ENCODE measurements around the gene HSF2.

DNA sequence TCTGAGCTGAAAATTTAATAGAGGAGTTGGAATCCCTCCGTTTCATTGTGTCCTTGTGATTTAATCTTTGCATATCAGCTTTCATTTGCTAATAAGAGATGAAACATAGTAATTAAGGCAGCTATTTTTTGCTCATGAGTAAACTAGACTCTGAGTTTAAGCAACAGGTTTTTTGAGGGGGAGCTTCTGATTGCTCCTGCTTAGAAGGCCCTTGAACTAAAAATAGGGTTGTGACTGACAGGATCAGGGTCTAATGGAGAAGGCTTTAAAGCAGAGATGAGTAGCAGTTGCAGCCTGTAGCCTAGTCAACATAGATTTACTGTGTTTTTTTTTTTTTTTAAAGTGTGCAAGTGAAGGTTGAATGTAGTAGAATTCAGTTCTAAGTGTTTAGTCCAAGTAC, 17.4 kb downstream of the HSF2 start:
- no peak for TF ChIP-seq POLR2A (IDR thresholded peaks at IDR 0.05)
- TF ChIP-seq, protein P1, sequence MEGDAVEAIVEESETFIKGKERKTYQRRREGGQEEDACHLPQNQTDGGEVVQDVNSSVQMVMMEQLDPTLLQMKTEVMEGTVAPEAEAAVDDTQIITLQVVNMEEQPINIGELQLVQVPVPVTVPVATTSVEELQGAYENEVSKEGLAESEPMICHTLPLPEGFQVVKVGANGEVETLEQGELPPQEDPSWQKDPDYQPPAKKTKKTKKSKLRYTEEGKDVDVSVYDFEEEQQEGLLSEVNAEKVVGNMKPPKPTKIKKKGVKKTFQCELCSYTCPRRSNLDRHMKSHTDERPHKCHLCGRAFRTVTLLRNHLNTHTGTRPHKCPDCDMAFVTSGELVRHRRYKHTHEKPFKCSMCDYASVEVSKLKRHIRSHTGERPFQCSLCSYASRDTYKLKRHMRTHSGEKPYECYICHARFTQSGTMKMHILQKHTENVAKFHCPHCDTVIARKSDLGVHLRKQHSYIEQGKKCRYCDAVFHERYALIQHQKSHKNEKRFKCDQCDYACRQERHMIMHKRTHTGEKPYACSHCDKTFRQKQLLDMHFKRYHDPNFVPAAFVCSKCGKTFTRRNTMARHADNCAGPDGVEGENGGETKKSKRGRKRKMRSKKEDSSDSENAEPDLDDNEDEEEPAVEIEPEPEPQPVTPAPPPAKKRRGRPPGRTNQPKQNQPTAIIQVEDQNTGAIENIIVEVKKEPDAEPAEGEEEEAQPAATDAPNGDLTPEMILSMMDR (IDR thresholded peaks at IDR 0.05) = no peak

All from breast epithelium (tissue), 3 donors.